DND-41 (cell line): ENCODE results near the gene DNAJA2.

Source experiments
- CTCF ChIP-seq: IDR thresholded peaks from 2 replicates; pipeline ENCODE4 v1.5.1; 2012; ENCODE audit warnings: borderline replicate concordance, low read length, moderate library complexity, mild to moderate bottlenecking; ENCODE audit not compliant: poor library complexity, severe bottlenecking; ENCODE audit errors: extremely low read depth
- EZH2 ChIP-seq: IDR thresholded peaks from 3 replicates; pipeline ENCODE4 v1.6.1; 2012; ENCODE audit warnings: borderline replicate concordance, low read depth, mild to moderate bottlenecking, moderate library complexity, low read length, inconsistent platforms; ENCODE audit not compliant: severe bottlenecking

GRCh38 chr16:46996952-46997458, 23.5 kb upstream of the DNAJA2 start:
- no peak for TF ChIP-seq CTCF
- no peak for TF ChIP-seq EZH2
